ENCODE data around the gene TCERG1L.

DNA sequence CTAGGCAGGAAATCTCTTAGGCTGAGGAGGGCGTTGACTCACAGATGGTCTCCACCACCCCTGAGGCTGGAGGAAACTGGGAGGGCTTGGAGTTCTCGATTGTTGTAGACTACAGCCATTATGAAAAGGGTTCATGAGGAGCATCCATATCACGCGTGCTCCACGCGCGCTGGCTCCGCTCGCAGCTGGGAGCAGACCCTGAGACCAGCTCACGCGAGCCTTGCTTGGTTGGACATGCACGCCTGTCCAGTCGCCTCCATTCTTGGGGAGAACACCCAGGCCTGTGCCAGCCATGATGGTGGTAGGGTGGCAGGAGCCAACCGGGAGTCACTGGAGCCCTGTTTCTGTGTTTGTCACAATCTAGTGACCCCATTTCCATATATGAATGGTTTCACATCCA lies 139.1 kb downstream of the TCERG1L start:
- TF ChIP-seq TAF1 (IDR thresholded peaks at IDR 0.05; ENCODE audit: borderline replicate concordance, insufficient read depth, low read length) (no peak), SIN3A (IDR thresholded peaks at IDR 0.05; ENCODE audit: borderline replicate concordance, insufficient read depth, low read length) (no peak), POLR2AphosphoS5 (IDR thresholded peaks at IDR 0.05; ENCODE audit: low read depth, low read length) (no peak)
- TF ChIP-seq, protein P1, sequence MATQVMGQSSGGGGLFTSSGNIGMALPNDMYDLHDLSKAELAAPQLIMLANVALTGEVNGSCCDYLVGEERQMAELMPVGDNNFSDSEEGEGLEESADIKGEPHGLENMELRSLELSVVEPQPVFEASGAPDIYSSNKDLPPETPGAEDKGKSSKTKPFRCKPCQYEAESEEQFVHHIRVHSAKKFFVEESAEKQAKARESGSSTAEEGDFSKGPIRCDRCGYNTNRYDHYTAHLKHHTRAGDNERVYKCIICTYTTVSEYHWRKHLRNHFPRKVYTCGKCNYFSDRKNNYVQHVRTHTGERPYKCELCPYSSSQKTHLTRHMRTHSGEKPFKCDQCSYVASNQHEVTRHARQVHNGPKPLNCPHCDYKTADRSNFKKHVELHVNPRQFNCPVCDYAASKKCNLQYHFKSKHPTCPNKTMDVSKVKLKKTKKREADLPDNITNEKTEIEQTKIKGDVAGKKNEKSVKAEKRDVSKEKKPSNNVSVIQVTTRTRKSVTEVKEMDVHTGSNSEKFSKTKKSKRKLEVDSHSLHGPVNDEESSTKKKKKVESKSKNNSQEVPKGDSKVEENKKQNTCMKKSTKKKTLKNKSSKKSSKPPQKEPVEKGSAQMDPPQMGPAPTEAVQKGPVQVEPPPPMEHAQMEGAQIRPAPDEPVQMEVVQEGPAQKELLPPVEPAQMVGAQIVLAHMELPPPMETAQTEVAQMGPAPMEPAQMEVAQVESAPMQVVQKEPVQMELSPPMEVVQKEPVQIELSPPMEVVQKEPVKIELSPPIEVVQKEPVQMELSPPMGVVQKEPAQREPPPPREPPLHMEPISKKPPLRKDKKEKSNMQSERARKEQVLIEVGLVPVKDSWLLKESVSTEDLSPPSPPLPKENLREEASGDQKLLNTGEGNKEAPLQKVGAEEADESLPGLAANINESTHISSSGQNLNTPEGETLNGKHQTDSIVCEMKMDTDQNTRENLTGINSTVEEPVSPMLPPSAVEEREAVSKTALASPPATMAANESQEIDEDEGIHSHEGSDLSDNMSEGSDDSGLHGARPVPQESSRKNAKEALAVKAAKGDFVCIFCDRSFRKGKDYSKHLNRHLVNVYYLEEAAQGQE (IDR thresholded peaks at IDR 0.05; ENCODE audit: insufficient read depth in 1 of 2, low read depth in 2 of 2, low read length in 2 of 2) = no peak
